Spinal cord (tissue), 10 donors: ENCODE results near the gene MIX23. TPM values are rescaled to one million over a fixed set of nuclear protein-coding genes. Genes with fewer than 3 reads are reported as not detected.

Experiments used
- DNase-seq, 6 donors: peaks; one replicate each; pipeline versions ENCODE4 v3.0.0 to v3.0.0-alpha.2; 2013 to 2015; ENCODE audit warnings: low spot score in 6 of 6, low read depth in 4 of 6
- H3K27ac ChIP-seq: one replicate; pipeline ENCODE4 v1.5.1; 2013; ENCODE audit warnings: low read depth, low read length, control low read depth
- H3K27me3 ChIP-seq: one replicate; pipeline ENCODE4 v1.6.1; 2013; ENCODE audit warnings: low read length; ENCODE audit not compliant: control insufficient read depth, insufficient read depth
- H3K36me3 ChIP-seq: one replicate; pipeline ENCODE4 v1.6.1; 2013; ENCODE audit warnings: low read length; ENCODE audit not compliant: control insufficient read depth, insufficient read depth
- H3K4me1 ChIP-seq: one replicate; pipeline ENCODE4 v1.6.1; 2013; ENCODE audit warnings: low read length; ENCODE audit not compliant: control insufficient read depth, insufficient read depth
- H3K4me3 ChIP-seq: one replicate; pipeline ENCODE4 v1.5.1; 2013; ENCODE audit warnings: low read depth, low read length, control low read depth
- H3K9me3 ChIP-seq: one replicate; pipeline ENCODE4 v1.6.1; 2013; ENCODE audit warnings: low read length; ENCODE audit not compliant: control insufficient read depth, insufficient read depth
- WGBS: methylation state at CpG from one replicate; pipeline ENCODE4 v1.1.5; 2013; ENCODE audit warnings: missing lambda C conversion rate; ENCODE audit not compliant: insufficient coverage; 5-methylcytosine and 5-hydroxymethylcytosine counted together
- polyA plus RNA-seq, 2 donors: library from polyadenylated mRNA; unstranded; fragments of 120-200 nt; gene quantifications; one replicate each; pipeline ENCODE4 v1.2.1, GENCODE V29; 2013; ENCODE audit not compliant: insufficient read length in 2 of 2
- total RNA-seq, 2 donors: library from RNA; depleted of rRNA in 1 of 2; stranded (reverse); fragments of 120-200 nt in 1 of 2; fragments of >200 nt in 1 of 2; gene quantifications; one replicate each; pipeline versions ENCODE4 v1.2.3 to v1.2.4, GENCODE V29; 2013 to 2014
- donor health status: healthy.

Gene MIX23
- total and polyA plus RNA-seq, 4 donors: 19.3 to 35.4 (median 28.5) TPM

DNA sequence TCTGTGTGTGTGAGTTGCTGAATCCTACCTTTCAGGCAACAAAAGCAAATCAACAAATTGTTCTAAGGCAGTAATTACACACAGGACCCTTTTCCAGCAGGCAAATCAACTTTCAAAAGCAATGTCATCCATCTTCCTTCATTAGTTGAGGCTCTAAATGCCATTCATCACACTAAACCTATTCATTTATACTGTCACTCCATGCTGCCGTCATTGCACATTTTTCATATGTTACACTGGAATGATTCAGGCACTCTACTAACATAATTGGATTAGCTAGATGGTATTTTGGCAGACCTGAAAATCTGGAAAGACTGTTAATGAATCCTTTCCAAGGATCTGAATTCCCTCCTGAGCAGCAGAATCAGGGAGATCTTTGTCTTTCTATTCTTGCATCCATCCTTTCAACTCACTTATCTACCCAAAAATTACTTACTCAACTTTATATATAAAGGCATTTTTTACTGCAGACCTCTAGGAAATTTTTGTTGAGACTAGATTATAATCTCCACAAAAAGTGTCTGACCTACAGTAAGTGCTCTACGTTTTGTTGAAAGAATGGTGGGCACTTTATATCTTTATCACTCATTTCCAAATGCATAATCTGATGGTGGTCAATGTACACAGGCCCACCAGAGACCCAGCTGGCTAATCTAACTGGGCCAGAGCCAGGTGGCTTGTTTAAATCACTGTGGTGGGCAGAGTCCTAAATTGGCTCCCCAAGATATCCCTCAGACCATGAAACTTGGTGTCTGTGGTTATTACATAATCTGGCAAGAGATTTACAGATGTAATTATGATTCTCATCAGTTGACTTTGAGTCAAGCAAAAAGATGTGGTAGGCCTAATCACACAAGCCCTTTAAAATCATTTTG is 25.0 kb downstream of the MIX23 start:
- no peaks in the 10 kb centered on the region for H3K9me3 ChIP-seq
- peak in 2 of 6 donors; percentile 26 to 31 for DNase-seq
- no CpG with 5 or more reads among the region's 2 CpGs for WGBS
- H3K27ac ChIP-seq: no peak overlapping the region
- no peak overlapping the region for H3K4me3 ChIP-seq
- no peaks in the 10 kb centered on the region for H3K27me3 ChIP-seq
- no peaks in the 10 kb centered on the region for H3K4me1 ChIP-seq
- peaks cover 7% of the 10 kb centered on the region for H3K36me3 ChIP-seq

DNA sequence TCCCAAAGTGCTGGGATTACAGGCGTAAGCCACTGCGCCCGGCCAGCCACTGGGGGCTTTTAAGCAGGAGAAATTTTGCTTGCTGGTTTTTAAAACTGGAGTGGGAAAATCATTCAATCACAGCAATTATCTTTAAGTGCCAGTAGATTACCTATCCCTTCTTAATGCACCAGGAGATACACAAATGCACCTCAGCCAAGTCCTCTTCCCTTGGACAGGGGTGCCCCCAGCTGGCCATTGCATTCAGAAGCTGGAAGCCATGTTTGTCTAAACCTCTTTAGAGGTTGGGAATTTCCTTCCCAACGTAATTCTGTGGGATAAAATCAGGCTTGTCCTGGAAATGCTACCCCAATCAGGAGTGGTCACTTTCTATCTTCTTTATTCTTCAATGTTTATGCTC is 26.6 kb downstream of the MIX23 start:
- no CpG with 5 or more reads among the region's 4 CpGs for WGBS
- no peaks in the 10 kb centered on the region for H3K27me3 ChIP-seq
- peak in 3 of 6 donors; percentile 2 to 81 (median 34) for DNase-seq
- no peaks in the 10 kb centered on the region for H3K36me3 ChIP-seq
- H3K4me1 ChIP-seq: no peaks in the 10 kb centered on the region
- H3K27ac ChIP-seq: no peak overlapping the region
- H3K4me3 ChIP-seq: no peak overlapping the region
- no peaks in the 10 kb centered on the region for H3K9me3 ChIP-seq

DNA sequence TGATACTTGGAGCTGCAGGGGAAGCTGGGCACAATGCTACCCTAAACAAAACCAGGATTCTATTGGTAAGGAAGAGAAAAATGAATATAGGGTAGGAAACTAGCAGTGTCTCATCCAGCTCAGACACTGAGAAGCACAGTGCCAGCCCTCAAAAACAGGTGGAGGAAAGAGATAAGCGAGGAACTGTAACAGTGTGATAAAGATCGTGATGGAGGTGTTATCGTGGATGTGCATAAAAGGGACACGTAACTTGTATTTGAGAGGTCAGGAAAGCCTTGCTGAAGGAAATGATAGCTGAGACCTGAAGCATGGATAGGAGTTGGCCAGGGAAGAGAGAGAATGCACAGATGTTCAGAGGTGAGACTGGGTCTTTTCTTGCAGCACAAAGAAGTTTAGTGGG is 27.4 kb downstream of the MIX23 start:
- H3K4me1 ChIP-seq: no peaks in the 10 kb centered on the region
- no peaks in the 10 kb centered on the region for H3K9me3 ChIP-seq
- H3K36me3 ChIP-seq: no peaks in the 10 kb centered on the region
- H3K27me3 ChIP-seq: no peaks in the 10 kb centered on the region
- DNase-seq: no peak
- no peak overlapping the region for H3K27ac ChIP-seq
- H3K4me3 ChIP-seq: no peak overlapping the region
- WGBS: 89% methylated on average over 4 of the region's 4 CpGs

DNA sequence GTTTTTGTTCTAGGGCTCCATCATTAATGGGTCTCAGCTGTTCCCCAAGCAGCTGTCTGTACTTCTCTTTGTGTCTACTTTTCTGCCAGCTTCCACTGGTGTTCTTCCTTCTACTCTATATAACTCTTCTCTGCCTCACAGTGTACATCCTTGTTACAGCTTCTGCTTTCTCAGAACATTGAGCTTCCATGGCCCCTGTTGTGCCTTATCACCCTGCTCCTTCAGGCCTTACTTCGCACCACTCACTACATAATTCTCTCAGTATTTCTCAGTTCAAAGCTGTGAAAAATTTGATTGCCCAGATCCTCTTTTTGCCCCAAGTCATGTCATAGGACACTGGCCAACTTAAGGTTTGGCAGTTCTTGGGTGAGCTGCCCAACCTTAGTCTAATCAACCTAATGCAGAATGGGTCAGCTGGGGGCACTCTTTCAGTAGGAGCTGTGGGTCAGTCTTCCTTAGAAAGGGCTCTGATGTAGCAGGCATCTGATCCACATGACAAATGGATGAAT is 29.1 kb downstream of the MIX23 start:
- Histone ChIP-seq H3K36me3 (no peaks in the 10 kb centered on the region), H3K27ac (no peak overlapping the region), H3K4me1 (no peaks in the 10 kb centered on the region), H3K9me3 (no peaks in the 10 kb centered on the region), H3K4me3 (no peak overlapping the region), H3K27me3 (no peaks in the 10 kb centered on the region)
- no peak for DNase-seq
- 89% methylated on average over 1 of the region's 1 CpG for WGBS

DNA sequence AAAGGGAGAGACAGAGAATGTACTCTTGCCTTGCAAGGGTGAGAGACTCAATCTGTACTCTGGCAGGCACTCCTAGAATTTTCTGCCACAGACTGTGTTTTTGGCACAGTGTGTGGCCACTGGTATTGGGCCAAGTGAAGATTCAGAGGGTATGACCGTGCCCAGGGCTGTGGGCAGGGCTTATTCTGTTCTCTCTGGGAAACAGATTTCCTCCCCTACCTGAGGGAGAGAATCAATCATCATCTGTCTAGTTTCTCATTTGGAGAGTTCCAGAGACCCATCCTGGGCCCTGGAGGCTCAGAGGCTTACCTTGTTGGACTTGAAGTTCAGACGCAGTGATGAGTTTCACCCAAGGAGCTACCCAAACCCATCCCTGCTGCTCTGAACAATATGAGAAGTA is 29.8 kb downstream of the MIX23 start:
- no peak overlapping the region for H3K27ac ChIP-seq
- H3K36me3 ChIP-seq: no peaks in the 10 kb centered on the region
- WGBS: 100% methylated on average over 1 of the region's 2 CpGs
- H3K4me1 ChIP-seq: no peaks in the 10 kb centered on the region
- no peak overlapping the region for H3K4me3 ChIP-seq
- H3K9me3 ChIP-seq: no peaks in the 10 kb centered on the region
- DNase-seq: peak in 2 of 6 donors; percentile 11 to 15
- no peaks in the 10 kb centered on the region for H3K27me3 ChIP-seq

DNA sequence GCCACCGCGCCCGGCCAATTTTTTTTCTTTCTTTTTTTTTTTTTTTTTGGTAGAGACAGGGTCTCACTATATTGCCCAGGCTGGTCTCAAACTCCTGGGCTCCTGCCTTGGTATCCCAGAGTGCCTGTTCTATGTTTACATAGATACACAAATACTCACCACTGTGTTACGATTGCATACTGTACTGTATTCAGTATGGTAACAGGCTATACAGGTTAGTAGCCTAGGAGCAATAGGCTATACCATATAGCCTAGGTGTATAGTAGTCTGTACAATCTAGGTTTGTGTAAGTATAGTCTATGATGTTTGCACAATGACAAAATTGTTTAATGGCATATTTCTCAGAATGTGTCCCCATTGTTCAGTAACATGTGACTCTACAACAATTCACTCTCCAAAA is 31.4 kb downstream of the MIX23 start:
- Histone ChIP-seq H3K36me3 (no peaks in the 10 kb centered on the region), H3K27me3 (no peaks in the 10 kb centered on the region), H3K27ac (no peak overlapping the region), H3K4me1 (no peaks in the 10 kb centered on the region), H3K4me3 (no peak overlapping the region), H3K9me3 (no peaks in the 10 kb centered on the region)
- WGBS: no CpG with 5 or more reads among the region's 4 CpGs
- DNase-seq: no peak

DNA sequence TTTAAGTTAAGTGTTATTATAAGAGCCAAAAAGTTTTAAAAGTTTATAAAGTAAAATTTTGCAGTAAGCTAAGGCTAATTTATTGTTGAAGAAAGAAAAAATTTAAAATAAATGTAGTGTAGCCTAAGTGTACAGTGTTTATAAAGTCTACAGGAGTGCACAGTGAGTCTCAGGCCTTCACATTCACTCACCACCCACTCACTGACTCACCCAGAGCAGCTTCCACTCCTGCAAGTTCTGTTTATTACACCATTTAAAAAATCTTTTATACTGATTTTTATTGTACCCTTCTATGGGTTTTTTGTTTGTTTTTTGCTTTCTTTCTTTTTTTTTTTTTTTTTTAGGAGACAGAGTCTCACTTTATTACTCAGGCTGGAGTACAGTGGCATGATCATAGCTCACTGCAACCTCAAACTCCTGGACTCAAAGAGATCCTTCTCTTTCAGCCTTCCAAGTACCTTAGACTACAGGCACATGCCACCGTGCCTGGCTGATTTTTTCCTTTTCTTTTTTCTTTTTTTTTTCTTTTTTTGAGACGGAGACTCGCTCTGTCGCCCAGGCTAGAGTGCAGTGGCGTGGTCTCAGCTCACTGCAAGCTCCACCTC is 32.1 kb downstream of the MIX23 start:
- H3K4me3 ChIP-seq: no peak overlapping the region
- no peaks in the 10 kb centered on the region for H3K9me3 ChIP-seq
- 80% methylated on average over 5 of the region's 5 CpGs for WGBS
- no peak overlapping the region for H3K27ac ChIP-seq
- no peaks in the 10 kb centered on the region for H3K36me3 ChIP-seq
- no peaks in the 10 kb centered on the region for H3K4me1 ChIP-seq
- no peaks in the 10 kb centered on the region for H3K27me3 ChIP-seq
- no peak for DNase-seq

DNA sequence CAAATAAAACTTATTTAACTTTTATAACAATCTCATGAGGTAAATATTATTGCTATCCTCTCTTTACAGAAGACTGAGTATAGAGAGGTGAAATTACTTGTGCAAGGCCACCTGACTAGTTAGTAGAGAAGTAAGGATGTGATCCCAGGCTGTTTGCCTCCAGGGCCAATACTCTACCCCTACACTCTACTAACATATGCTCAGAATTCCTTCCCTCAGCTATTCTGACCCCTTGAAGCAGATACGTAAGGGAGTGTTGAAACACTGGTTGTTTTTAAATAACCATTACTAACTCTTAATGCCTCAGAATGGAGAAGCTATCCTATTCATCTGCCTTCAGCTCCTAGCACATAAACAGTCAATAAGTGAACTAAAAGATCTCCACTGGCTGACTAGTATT is 33.9 kb downstream of the MIX23 start:
- H3K4me3 ChIP-seq: no peak overlapping the region
- H3K4me1 ChIP-seq: no peaks in the 10 kb centered on the region
- H3K27me3 ChIP-seq: no peaks in the 10 kb centered on the region
- no peaks in the 10 kb centered on the region for H3K9me3 ChIP-seq
- WGBS: no CpG with 5 or more reads among the region's 1 CpG
- no peaks in the 10 kb centered on the region for H3K36me3 ChIP-seq
- no peak overlapping the region for H3K27ac ChIP-seq
- DNase-seq: no peak

DNA sequence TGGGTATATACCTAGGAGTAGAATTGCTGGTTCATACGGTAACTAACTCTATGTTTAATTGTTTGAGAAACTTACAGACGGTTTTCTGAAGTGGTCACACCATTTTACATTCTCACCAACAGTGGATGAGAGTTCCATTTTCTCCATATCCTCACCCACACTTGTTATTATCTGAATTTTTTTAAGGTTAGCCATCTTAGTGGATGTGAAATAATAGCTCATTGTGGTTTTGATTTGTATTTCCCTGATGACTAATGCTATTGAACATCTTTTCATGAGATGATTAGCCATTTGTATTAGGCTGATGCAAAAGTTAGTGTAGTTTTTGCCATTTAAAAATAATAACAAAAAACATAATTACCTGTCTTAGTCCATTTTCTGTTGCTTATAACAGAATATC is 39.4 kb downstream of the MIX23 start:
- H3K27me3 ChIP-seq: no peaks in the 10 kb centered on the region
- no peaks in the 10 kb centered on the region for H3K36me3 ChIP-seq
- H3K27ac ChIP-seq: no peak overlapping the region
- no peaks in the 10 kb centered on the region for H3K4me1 ChIP-seq
- no peak for DNase-seq
- no peak overlapping the region for H3K4me3 ChIP-seq
- no CpG with 5 or more reads among the region's 2 CpGs for WGBS
- no peaks in the 10 kb centered on the region for H3K9me3 ChIP-seq

DNA sequence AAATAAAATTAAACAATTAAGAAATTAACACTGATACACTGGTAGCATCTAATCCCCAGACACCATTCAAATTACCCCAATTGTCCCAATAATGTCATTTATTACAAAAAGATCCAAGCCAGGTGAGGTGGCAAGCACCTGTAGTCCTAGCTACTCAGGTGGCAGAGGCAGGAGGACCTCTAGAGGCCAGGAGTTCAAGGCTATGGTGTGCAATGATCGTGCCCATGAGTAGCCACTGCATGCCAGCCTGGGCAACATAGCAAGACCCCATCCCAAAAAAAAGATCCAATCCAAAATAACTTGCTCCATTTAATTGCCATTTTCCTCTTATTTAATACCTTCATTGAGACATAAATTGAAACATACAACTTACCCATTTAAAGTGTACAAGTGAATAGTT is 40.2 kb downstream of the MIX23 start:
- DNase-seq: no peak
- Histone ChIP-seq H3K4me3 (no peak overlapping the region), H3K36me3 (no peaks in the 10 kb centered on the region), H3K9me3 (no peaks in the 10 kb centered on the region), H3K4me1 (no peaks in the 10 kb centered on the region), H3K27ac (no peak overlapping the region), H3K27me3 (no peaks in the 10 kb centered on the region)
- WGBS: 80% methylated on average over 1 of the region's 1 CpG
